IPS-20b (cell line): ENCODE measurements around the gene ART5.
"Not testable (repeated sequence)": the region's sequence is repeated elsewhere in the genome, so short reads cannot be mapped to it uniquely, and the experiment has no call there.

ENCODE experiments used
- H3K27ac ChIP-seq: one replicate; pipeline ENCODE4 v1.5.1; 2013; ENCODE audit warnings: low read length
- H3K27me3 ChIP-seq: 2 replicates; pipeline ENCODE4 v1.6.1; 2013; ENCODE audit warnings: mild to moderate bottlenecking, low read length, inconsistent platforms; ENCODE audit not compliant: insufficient read depth
- H3K36me3 ChIP-seq: 2 replicates; pipeline ENCODE4 v1.6.1; 2013; ENCODE audit warnings: low read depth, mild to moderate bottlenecking, inconsistent platforms, low read length, moderate library complexity; ENCODE audit not compliant: insufficient read depth
- H3K4me1 ChIP-seq: 2 replicates; pipeline ENCODE4 v1.6.1; 2013; ENCODE audit warnings: mild to moderate bottlenecking, control low read depth, inconsistent platforms, low read length, moderate library complexity; ENCODE audit not compliant: insufficient read depth
- H3K4me3 ChIP-seq: 2 replicates; pipeline ENCODE4 v1.5.1; 2013; ENCODE audit warnings: mild to moderate bottlenecking, low read length, inconsistent platforms
- H3K9ac ChIP-seq: 2 replicates; pipeline ENCODE4 v1.6.1; 2013; ENCODE audit warnings: low read depth, mild to moderate bottlenecking, inconsistent platforms, low read length, moderate library complexity
- H3K9me3 ChIP-seq: 2 replicates; pipeline ENCODE4 v1.6.1; 2013; ENCODE audit warnings: mild to moderate bottlenecking, low read depth, low read length, inconsistent platforms; ENCODE audit not compliant: insufficient read depth

ART5 gene

DNA sequence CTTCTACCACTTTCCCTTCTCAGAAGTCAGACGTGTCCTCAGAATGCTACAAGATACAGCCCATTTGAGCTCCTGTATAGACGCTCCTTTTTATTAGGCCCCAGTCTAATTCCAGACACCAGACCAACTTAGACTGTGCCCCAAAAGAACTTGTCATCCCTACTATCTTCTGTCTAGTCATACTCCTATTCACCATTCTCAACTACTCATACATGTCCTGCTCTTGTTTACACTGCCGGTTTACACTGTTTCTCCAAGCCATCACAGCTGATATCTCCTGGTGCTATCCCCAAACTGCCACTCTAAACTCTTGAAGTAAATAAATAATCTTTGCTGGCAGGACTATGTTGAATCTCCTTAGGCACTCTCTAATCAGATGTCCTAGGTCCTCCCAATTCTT, 10.7 kb upstream of the ART5 start:
- not testable (repeated sequence) for H3K27ac ChIP-seq, H3K9me3 ChIP-seq, H3K36me3 ChIP-seq, H3K4me1 ChIP-seq, H3K9ac ChIP-seq, H3K27me3 ChIP-seq, H3K4me3 ChIP-seq

DNA sequence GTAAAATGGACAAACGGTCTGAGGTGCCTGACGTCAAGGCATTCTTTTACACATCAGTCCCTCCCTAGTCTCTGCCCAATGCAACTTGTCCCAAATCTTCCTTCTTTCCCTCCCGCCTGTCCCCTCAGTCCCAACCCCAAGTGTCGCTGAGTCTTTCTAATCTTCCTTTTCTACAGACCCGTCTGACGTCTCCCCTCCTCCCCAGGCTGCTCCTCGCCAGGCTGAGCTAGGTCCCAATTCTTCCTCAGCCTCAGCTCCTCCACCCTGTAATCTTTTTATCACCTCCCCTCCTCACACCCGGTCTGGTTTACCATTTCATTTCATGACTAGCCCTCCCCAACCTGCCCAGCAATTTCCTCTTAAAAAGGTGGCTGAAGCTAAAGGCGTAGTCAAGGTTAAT, 7.6 kb upstream of the ART5 start:
- not testable (repeated sequence) for H3K27ac ChIP-seq, H3K4me1 ChIP-seq, H3K9me3 ChIP-seq, H3K9ac ChIP-seq, H3K27me3 ChIP-seq, H3K4me3 ChIP-seq, H3K36me3 ChIP-seq

DNA sequence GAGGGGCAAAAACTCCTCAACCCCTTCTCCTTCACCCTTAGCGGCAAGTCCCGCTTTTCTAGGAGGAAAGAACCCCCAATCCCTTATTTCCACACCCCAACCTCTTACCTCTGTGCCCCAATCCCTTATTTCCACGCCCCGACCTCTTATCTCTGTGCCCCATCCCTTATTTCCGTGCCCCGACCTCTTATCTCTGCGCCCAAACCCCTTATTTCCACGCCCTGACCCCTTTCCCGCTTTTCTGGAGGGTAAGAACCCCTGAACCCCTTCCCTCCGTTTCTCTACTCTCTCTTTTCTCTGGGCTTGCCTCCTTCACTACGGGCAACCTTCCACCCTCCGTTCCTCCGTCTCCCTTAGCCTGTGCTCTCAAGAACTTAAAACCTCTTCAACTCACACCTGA, 7.1 kb upstream of the ART5 start:
- H3K4me1 ChIP-seq, H3K9ac ChIP-seq, H3K36me3 ChIP-seq, H3K27ac ChIP-seq, H3K9me3 ChIP-seq, H3K4me3 ChIP-seq, H3K27me3 ChIP-seq: not testable (repeated sequence)

DNA sequence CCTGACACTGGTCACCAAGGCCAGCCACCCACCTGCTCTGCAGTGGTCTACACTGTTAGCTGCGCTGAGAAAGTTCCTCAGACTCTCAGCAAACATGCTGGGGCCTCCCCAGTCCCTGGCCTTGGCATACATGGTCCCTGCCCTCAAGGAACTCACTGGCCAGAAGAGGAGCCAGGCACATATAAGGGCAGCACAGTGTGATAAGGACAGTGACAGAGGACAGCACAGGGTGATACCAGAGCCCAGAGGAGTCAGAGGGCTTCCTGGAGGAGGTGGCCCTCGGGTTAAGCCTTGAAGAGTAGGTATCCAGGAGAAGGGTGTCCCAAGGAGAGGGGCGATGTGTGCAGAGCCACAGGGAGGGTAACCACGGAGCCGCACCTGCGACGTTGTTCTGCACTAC, 3.8 kb upstream of the ART5 start:
- Histone ChIP-seq H3K9me3 (no peaks in the 10 kb centered on the region; the same call in 1 of the 2 replicates), H3K27ac (no peak overlapping the region), H3K9ac (no peak overlapping the region), H3K36me3 (no peaks in the 10 kb centered on the region), H3K4me1 (no peaks in the 10 kb centered on the region; the same call in 1 of the 2 replicates), H3K4me3 (no peak overlapping the region), H3K27me3 (peaks cover 8% of the 10 kb centered on the region; the same call in 1 of the 2 replicates)

DNA sequence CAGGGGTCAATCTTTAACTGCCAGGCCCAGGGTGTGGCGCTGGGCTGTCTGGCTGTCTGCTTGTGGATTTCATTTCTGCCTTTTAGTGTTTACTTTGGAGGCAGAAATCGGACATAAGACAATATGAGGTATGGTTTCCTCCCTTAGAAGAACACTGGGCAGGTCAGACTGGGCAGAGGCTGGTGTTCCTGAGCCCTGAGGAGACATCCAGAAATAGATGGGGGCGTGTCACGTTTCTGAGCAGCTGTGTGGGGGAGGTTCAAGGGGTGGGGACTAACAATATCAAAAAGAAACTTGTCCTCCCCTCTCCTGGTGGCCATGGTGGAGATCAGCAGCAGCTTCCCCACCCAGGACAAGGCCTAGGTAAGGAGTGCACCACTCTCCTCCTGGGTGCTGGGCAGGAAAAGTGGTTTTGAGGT, 3.0 kb upstream of the ART5 start, which contains the start of gene ART1:
ART1 (plus strand) TSS at position 312 of the 419 bp plus-strand sequence. CDS start 14,086 bp downstream, outside the sequence.
- Histone ChIP-seq H3K36me3 (no peaks in the 10 kb centered on the region), H3K27ac (no peak within 1 kb of the TSS), H3K9ac (no peak within 1 kb of the TSS), H3K4me3 (no peak within 1 kb of the TSS), H3K9me3 (no peaks in the 10 kb centered on the region; the same call in 1 of the 2 replicates), H3K4me1 (no peaks in the 10 kb centered on the region; the same call in 1 of the 2 replicates), H3K27me3 (peaks cover 8% of the 10 kb centered on the region; the same call in 1 of the 2 replicates)

DNA sequence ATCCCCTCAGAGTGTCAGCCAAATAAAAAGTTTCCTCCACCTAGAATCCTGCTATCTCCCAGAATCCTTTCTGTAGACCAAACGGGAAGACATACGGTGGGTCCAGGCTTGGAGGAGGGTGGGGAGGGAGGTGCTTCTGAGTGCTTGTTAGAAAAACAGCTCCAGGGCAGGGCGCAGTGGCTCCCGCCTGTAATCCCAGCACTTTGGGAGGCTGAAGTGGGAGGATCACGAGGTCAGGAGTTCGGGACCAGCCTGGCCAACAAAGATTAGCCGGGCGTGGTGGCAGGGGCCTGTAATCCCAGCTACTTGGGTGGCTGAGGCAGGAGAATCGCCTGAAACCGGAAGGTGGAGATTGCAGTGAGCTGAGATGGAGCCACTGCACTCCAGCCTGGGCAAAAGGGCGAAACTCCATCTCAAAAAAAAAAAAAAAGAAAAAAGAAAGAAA, 1.3 kb upstream of the ART5 start:
- not testable (repeated sequence) for H3K4me1 ChIP-seq, H3K27ac ChIP-seq, H3K27me3 ChIP-seq, H3K9me3 ChIP-seq, H3K36me3 ChIP-seq
- peak overlapping the region; percentile 79; the same call in 1 of the 2 replicates for H3K9ac ChIP-seq
- H3K4me3 ChIP-seq = peak overlapping the region; percentile 67

DNA sequence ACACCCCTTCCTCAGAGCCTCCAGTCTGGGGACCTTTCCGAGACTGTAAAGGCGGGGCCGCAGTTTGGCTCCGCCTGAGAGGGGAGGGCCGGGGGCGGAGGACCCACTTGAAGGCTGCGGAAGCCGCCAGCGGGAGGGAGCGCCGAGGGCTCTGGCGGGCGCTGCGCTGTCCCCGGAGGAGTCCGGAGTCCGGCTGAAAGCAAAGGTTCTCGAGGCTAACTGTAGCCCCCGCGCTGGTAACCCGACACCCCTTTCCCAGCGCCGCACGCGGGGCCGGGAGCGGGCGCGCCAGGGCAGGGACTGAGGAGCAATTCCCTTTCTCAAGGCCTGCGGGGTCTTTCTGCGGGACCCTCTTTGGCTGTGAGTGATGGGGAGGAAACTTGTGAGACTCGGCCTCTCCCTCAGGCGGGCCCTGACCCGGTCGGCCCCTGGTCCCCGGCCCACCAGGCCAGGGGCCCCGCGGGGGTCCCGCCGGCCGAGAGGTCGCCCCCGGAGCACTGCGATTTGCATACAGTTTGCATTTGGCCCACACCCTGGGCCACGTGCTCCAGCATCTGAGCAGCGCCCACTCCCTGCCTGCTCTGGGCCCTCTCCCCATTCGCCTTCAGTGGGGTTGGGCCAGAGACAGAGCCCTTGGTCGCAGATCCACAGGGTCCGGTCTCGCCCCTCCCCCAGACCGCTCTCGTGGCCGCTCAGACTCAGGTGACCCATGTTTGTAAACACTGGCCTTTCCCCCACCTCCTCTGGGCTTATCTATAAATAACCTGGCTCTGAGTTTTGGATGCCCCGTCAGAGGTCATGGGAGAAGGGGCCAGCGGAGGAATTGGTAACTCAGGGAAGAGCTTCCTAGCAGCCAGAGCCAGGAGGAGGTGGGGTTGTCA, 519 bp upstream of the ART5 start:
- H3K27ac ChIP-seq = peak overlapping the region; percentile 27
- H3K9me3 ChIP-seq = no peaks in the 10 kb centered on the region; the same call in 1 of the 2 replicates
- no peaks in the 10 kb centered on the region for H3K36me3 ChIP-seq
- no peaks in the 10 kb centered on the region; the same call in 1 of the 2 replicates for H3K4me1 ChIP-seq
- H3K4me3 ChIP-seq = peak overlapping the region; percentile 67
- peak overlapping the region; percentile 79 for H3K9ac ChIP-seq
- H3K27me3 ChIP-seq = peaks cover 8% of the 10 kb centered on the region; the same call in 1 of the 2 replicates

DNA sequence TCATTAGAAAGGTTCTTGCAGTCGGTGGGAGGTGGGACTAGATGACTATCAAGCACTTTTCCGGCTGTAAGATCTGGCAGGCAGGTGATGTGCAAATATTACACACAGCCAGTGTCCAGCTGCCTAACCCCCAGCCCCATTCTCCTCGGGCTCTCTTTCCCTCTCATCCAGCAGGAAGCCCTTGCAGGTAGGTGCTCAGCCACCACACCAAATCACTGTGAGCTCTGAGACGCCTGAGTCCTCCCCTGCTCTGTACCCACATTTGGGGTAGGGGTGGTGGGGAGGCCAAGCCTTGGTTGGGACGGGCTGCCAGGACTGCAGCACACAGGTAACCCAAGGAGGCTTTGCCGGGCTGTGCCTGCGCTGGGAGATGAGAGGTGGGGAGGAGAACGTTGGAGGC, 601 bp downstream of the ART5 start:
- Histone ChIP-seq H3K27ac (no peak overlapping the region), H3K9ac (peak overlapping the region; percentile 23; the same call in 1 of the 2 replicates), H3K9me3 (no peaks in the 10 kb centered on the region; the same call in 1 of the 2 replicates), H3K4me3 (peak overlapping the region; percentile 67), H3K36me3 (no peaks in the 10 kb centered on the region), H3K27me3 (peaks cover 8% of the 10 kb centered on the region; the same call in 1 of the 2 replicates), H3K4me1 (no peaks in the 10 kb centered on the region; the same call in 1 of the 2 replicates)

DNA sequence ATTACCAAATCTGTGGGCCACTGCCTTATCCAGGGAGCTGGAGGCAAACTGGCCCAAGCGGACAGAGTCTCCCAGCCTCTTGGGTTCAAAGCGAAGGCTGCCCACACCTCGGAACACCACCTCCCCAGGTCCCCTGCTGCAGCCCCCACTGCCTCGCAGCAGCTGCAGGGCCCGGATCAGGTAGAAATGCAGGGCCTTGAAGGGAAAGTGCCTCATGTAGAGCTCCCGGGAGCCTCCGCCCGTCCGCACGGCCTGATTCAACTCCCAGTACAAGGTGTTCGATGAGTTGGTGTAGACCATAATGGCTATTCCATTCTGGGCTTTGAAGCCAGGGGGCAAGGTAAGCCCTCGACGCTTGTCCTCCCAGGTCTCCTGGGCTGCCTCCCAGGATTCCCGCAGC, 2.0 kb downstream of the ART5 start:
- no peaks in the 10 kb centered on the region for H3K36me3 ChIP-seq
- no peaks in the 10 kb centered on the region for H3K9me3 ChIP-seq
- no peak overlapping the region for H3K9ac ChIP-seq
- no peaks in the 10 kb centered on the region; the same call in 1 of the 2 replicates for H3K4me1 ChIP-seq
- no peak overlapping the region for H3K4me3 ChIP-seq
- no peak overlapping the region for H3K27ac ChIP-seq
- H3K27me3 ChIP-seq = peaks cover 8% of the 10 kb centered on the region; the same call in 1 of the 2 replicates

DNA sequence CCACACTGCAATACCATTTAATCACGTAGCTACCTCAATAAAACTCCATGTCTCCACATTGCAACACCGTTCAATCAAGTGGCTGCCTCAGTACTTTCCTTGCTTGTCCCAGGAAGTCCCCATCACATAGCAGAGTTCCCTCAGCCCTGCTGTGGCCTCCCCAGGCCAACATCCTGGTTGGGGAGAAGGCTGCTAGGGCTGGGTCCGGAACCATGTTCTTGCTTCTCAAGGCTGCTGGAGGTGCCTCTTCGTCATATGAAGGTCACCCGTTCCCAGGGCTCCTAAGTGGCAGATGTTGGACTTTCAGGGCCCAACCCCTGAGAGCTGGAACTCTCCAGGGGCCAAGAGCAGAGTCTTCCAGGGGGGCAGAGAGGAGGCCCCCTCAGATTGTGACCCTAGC, 3.3 kb downstream of the ART5 start:
- no peaks in the 10 kb centered on the region; the same call in 1 of the 2 replicates for H3K4me1 ChIP-seq
- H3K36me3 ChIP-seq = no peaks in the 10 kb centered on the region
- H3K4me3 ChIP-seq = no peak overlapping the region
- peaks cover 8% of the 10 kb centered on the region; the same call in 1 of the 2 replicates for H3K27me3 ChIP-seq
- no peaks in the 10 kb centered on the region for H3K9me3 ChIP-seq
- no peak overlapping the region for H3K27ac ChIP-seq
- no peak overlapping the region for H3K9ac ChIP-seq

DNA sequence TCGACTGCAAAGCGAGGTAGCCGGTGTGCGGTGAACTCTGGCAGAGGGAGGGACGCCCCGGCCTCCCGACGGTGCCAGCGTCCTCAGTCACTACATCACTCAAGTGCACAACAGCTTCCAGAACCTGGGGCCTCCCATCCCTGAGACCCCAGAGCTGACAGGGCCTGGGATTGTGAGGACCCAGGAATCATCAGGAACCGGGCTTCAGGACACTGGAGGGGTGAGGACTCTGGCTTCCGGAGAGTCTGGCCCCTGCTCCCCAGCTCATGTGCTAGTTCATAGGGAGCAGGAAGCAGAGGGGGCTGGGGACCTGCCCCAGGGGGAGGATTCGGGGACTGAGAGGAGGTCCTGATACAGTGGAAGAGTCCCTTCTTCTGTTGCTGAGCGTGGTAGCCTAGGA, 4.6 kb downstream of the ART5 start:
- Histone ChIP-seq H3K4me1 (no peaks in the 10 kb centered on the region), H3K27me3 (peaks cover 8% of the 10 kb centered on the region; the same call in 1 of the 2 replicates), H3K27ac (no peak overlapping the region), H3K4me3 (no peak overlapping the region), H3K9me3 (no peaks in the 10 kb centered on the region), H3K9ac (no peak overlapping the region), H3K36me3 (no peaks in the 10 kb centered on the region)
